Cardiac muscle cell (in vitro differentiated cells and primary cell): ENCODE results near the gene RASSF7. TPM values are rescaled to one million over a fixed set of nuclear protein-coding genes. Genes with fewer than 3 reads are reported as not detected.

Experiments
- DNase-seq, 2 donors: peaks; one replicate each; pipeline versions ENCODE4 v3.0.0 to v3.0.0-alpha.2; 2010 to 2017; ENCODE audit warnings: low read depth in 1 of 2, low spot score in 1 of 2
- H3K27ac ChIP-seq: fragments of 200-600 bp; sonication (generic); 2 replicates; pipeline ENCODE4 v1.5.1; 2016
- H3K27me3 ChIP-seq: fragments of 200-600 bp; sonication (generic); 2 replicates; pipeline ENCODE4 v1.6.0; 2016; ENCODE audit warnings: control low read depth
- H3K36me3 ChIP-seq: fragments of 200-600 bp; sonication (generic); 2 replicates; pipeline ENCODE4 v1.5.1; 2016; ENCODE audit warnings: control low read depth
- H3K4me1 ChIP-seq: fragments of 200-600 bp; sonication (generic); 2 replicates; pipeline ENCODE4 v1.8.1; 2017; ENCODE audit warnings: low read depth, mild to moderate bottlenecking, mixed run types
- H3K4me3 ChIP-seq: fragments of 200-600 bp; sonication (generic); 2 replicates; pipeline ENCODE4 v1.5.1; 2016; ENCODE audit warnings: mild to moderate bottlenecking
- H3K9me3 ChIP-seq: fragments of 200-600 bp; sonication (generic); 2 replicates; pipeline ENCODE4 v1.5.1; 2017; ENCODE audit warnings: low read depth, mild to moderate bottlenecking, control low read depth
- polyA plus RNA-seq: library from polyadenylated mRNA; unstranded; fragments of >200 nt; fragmentation: Nextera tagmentation; extraction: Ambion mirVana; gene quantifications from 2 replicates; pipeline ENCODE4 v1.2.1, GENCODE V29; 2016
- total RNA-seq: library from RNA; depleted of rRNA; stranded (reverse); fragments of >200 nt; gene quantifications from 2 replicates; pipeline ENCODE4 v1.2.3, GENCODE V29; 2016
- TF ChIP-seq, protein P1 (sequence below): IDR thresholded peaks from 2 replicates; pipeline ENCODE4 v1.5.1; 2012; ENCODE audit warnings: low read depth, mild to moderate bottlenecking, low read length

The RASSF7 gene
- total and polyA plus RNA-seq, 2 experiments from 2014 or later, result 49.5 to 66.7 TPM

DNA sequence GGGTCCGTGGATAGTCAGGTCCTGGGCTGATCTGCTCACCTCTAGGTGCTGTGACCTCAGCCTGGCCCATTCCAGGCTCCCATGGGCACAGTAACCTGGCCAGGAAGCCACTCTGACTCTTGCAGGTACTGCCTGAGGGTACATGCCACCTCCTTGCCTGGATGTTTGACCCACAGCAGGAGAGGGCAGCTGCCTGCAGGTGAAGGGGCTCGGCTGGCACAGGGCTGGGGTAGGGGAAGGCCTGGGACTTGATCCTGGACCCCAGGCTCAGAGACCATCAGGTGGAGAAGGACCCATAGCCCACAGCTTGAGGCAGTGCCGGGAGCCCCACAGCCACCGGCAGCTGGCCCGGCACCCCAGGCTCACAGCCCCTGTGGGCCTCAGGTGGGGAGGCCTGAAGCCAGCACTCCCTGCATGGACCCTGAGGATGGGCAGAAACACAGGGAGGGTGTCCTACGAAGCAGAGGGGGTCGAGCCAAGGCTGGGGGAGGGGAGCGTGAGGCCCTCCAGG lies 20.7 kb upstream of the RASSF7 start:
- Histone ChIP-seq H3K4me1 (peaks cover 5% of the 10 kb centered on the region), H3K4me3 (no peak overlapping the region), H3K27me3 (no peaks in the 10 kb centered on the region), H3K27ac (no peak overlapping the region), H3K9me3 (no peaks in the 10 kb centered on the region), H3K36me3 (no peaks in the 10 kb centered on the region)
- TF ChIP-seq, protein P1, sequence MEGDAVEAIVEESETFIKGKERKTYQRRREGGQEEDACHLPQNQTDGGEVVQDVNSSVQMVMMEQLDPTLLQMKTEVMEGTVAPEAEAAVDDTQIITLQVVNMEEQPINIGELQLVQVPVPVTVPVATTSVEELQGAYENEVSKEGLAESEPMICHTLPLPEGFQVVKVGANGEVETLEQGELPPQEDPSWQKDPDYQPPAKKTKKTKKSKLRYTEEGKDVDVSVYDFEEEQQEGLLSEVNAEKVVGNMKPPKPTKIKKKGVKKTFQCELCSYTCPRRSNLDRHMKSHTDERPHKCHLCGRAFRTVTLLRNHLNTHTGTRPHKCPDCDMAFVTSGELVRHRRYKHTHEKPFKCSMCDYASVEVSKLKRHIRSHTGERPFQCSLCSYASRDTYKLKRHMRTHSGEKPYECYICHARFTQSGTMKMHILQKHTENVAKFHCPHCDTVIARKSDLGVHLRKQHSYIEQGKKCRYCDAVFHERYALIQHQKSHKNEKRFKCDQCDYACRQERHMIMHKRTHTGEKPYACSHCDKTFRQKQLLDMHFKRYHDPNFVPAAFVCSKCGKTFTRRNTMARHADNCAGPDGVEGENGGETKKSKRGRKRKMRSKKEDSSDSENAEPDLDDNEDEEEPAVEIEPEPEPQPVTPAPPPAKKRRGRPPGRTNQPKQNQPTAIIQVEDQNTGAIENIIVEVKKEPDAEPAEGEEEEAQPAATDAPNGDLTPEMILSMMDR, result no peak
- no peak for DNase-seq

DNA sequence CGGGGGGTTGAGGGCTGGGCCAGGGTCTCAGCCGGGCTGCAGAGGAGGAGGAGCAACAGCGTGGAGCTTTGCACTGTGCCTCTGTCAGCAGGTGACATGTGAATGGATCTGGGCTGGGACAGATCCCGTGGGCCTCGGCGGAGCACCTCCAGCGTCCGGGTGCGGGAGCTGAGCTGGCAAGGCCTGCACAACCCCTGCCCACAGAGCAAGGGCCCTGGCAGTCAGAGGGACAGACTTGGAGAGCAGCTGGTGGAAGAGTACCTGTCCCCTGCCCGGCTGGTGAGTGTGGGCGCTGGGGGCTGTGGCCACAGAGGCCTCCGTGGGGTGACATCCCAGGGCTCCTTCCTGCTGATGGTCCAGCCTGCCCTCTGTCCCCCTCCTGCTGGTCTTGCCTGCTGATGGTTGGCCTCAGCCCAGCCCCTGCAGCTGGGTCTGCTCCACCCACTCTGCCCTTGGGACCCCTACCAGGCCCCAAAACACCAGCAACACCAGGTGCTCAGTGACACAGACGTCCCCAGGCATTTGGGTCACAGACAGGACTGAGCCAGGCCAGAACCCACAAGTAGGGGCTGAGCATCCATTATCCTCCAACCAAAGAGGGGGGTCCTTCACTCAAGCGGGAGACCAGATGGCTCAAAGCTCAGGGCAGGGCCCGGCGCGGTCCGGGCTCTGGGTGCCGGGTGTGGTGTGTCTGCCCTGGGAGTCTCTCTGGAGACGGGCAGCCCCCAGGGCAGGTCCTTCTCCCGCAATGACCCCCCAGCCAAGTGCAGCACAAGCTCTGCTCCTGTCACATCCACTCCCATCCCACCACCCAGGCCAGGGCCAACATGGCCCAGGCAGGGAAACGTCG lies 20.0 kb upstream of the RASSF7 start:
- H3K27ac ChIP-seq, result no peak overlapping the region
- H3K9me3 ChIP-seq, result no peaks in the 10 kb centered on the region
- TF ChIP-seq, protein P1, result no peak
- no peak for DNase-seq
- H3K27me3 ChIP-seq, result no peaks in the 10 kb centered on the region
- H3K4me1 ChIP-seq, result peaks cover 5% of the 10 kb centered on the region
- no peaks in the 10 kb centered on the region for H3K36me3 ChIP-seq
- no peak overlapping the region for H3K4me3 ChIP-seq

DNA sequence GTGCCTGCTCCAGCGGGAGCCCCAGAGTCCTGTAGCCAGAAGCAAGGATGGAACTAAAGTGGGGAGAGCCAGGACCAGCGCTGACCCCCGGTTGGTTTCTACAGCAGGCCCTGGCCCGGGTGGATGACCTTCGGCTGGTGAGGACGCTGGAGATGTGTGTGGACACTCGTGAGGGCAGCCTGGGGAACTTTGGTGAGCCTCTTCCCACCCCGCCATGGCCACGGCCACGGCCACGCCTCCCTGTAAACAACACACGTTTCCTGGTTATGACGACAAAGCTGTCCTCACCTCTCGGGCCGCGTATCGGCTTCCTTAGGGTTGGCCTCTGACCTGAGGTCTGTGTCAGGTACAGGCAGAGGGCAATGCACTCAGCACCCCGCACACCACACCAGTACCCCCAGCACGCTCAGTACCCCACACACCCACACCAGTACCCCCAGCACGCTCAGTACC lies 19.3 kb upstream of the RASSF7 start:
- DNase-seq, result no peak
- Histone ChIP-seq H3K27ac (no peak overlapping the region), H3K36me3 (no peaks in the 10 kb centered on the region), H3K4me3 (no peak overlapping the region), H3K4me1 (peaks cover 5% of the 10 kb centered on the region), H3K27me3 (no peaks in the 10 kb centered on the region), H3K9me3 (no peaks in the 10 kb centered on the region)
- TF ChIP-seq, protein P1, result no peak

DNA sequence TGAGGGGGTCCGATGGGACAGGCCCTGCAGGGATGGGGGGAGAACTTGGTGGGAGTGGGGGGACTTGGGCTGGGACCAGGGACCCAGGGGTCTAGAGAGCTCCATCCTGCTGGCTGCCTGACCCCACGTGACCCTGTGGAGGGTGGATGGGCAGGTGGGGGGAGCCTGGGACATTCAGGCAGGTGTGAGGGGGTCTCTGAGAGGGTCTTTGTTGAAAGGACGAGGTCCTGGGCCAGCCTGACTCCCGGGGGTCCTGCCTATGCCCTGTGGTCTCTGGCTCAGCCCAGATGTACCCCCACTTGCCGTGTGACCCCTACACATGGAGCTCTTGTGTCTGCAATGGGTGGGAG lies 16.0 kb upstream of the RASSF7 start:
- no peak for DNase-seq
- Histone ChIP-seq H3K27ac (no peak overlapping the region), H3K4me3 (no peak overlapping the region), H3K36me3 (no peaks in the 10 kb centered on the region), H3K27me3 (no peaks in the 10 kb centered on the region), H3K9me3 (no peaks in the 10 kb centered on the region), H3K4me1 (no peaks in the 10 kb centered on the region)
- TF ChIP-seq, protein P1, result no peak

DNA sequence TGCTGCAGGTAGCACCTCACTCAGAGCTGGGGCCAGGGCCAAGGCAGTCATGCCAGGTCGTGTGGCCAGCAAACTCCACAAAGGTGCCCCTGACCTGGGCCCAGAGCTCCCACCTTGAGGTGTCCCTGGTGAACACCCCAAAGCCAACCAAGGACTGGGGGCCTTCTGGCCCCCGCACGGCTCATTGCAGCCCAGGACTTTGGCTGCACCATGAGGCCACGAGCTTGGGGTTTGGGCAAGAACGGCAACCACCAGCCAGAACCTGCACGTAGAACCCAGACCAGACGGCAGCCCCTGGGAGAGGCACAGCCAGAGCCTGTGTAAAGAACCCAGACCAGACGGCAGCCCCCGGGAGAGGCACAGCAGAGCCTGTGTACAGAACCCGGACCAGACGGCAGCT lies 15.6 kb upstream of the RASSF7 start:
- no peak for DNase-seq
- H3K4me1 ChIP-seq, result no peaks in the 10 kb centered on the region
- H3K27me3 ChIP-seq, result no peaks in the 10 kb centered on the region
- no peaks in the 10 kb centered on the region for H3K36me3 ChIP-seq
- H3K27ac ChIP-seq, result no peak overlapping the region
- TF ChIP-seq, protein P1, result no peak
- H3K9me3 ChIP-seq, result no peaks in the 10 kb centered on the region
- H3K4me3 ChIP-seq, result no peak overlapping the region
